NB4 (cell line): ENCODE measurements around the gene APOF.
"Not testable (repeated sequence)": the region's sequence is repeated elsewhere in the genome, so short reads cannot be mapped to it uniquely, and the experiment has no call there.

Experiments used
- DNase-seq: peaks from one replicate; pipeline ENCODE4 v3.0.0; 2010; ENCODE audit warnings: low read depth
- H3K4me3 ChIP-seq: one replicate; pipeline ENCODE4 v1.5.1; 2011; ENCODE audit warnings: mild to moderate bottlenecking, low read depth, low read length, moderate library complexity
- MYC ChIP-seq: IDR thresholded peaks from 2 replicates; pipeline ENCODE4 v1.6.1; 2011; ENCODE audit warnings: low read depth, low read length
- POLR2A ChIP-seq: IDR thresholded peaks from 2 replicates; pipeline ENCODE4 v1.6.1; 2011; ENCODE audit warnings: mild to moderate bottlenecking; ENCODE audit not compliant: insufficient read length; ENCODE audit errors: extremely low read depth
- TF ChIP-seq, protein P1 (sequence below): IDR thresholded peaks from 2 replicates; pipeline ENCODE4 v1.6.1; 2011; ENCODE audit warnings: low read depth, low read length
- TF ChIP-seq, protein P2 (sequence below): IDR thresholded peaks from one replicate; pipeline ENCODE4 v1.5.1; 2012; ENCODE audit warnings: low read depth, low read length

The APOF gene

DNA sequence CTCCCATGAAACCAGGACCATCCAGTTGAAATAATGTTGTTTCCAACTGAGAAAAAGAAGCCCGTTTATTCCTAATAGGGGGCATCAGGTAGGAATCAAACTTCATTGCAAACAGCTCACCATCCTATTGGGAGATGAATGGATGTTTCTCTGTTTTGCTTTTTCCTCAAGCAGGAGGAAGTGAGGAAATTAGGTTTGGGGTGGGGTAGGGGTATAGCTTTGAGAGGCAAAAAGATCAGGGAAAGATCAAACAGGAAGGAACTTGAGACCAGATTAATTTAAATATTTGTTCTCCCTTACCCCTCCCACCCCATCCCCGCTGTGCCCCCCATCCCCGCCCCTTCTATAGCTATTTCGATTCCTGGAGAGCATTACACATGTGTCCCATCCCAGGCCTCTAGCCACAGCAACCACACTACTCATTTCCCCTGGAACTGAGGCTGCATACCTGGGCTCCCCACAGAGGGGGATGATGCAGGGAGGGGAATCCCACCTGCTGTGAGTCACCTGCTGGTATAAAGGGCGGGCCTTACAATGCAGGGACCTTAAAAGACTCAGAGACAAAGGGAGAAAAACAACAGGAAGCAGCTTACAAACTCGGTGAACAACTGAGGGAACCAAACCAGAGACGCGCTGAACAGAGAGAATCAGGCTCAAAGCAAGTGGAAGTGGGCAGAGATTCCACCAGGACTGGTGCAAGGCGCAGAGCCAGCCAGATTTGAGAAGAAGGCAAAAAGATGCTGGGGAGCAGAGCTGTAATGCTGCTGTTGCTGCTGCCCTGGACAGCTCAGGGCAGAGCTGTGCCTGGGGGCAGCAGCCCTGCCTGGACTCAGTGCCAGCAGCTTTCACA is 24.1 kb downstream of the APOF start, which contains the start of gene IL23A:
Gene IL23A, plus strand, starts transcription at position 577 of the 850 bp plus-strand sequence. Its CDS starts 161 bp downstream, at position 738.
- H3K4me3 ChIP-seq: no peak within 1 kb of the TSS
- DNase-seq: no peak
- TF ChIP-seq MYC (no peak), POLR2A (no peak)
- TF ChIP-seq, protein P1, sequence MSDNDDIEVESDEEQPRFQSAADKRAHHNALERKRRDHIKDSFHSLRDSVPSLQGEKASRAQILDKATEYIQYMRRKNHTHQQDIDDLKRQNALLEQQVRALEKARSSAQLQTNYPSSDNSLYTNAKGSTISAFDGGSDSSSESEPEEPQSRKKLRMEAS: no peak
- TF ChIP-seq, protein P2, sequence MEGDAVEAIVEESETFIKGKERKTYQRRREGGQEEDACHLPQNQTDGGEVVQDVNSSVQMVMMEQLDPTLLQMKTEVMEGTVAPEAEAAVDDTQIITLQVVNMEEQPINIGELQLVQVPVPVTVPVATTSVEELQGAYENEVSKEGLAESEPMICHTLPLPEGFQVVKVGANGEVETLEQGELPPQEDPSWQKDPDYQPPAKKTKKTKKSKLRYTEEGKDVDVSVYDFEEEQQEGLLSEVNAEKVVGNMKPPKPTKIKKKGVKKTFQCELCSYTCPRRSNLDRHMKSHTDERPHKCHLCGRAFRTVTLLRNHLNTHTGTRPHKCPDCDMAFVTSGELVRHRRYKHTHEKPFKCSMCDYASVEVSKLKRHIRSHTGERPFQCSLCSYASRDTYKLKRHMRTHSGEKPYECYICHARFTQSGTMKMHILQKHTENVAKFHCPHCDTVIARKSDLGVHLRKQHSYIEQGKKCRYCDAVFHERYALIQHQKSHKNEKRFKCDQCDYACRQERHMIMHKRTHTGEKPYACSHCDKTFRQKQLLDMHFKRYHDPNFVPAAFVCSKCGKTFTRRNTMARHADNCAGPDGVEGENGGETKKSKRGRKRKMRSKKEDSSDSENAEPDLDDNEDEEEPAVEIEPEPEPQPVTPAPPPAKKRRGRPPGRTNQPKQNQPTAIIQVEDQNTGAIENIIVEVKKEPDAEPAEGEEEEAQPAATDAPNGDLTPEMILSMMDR: no peak

DNA sequence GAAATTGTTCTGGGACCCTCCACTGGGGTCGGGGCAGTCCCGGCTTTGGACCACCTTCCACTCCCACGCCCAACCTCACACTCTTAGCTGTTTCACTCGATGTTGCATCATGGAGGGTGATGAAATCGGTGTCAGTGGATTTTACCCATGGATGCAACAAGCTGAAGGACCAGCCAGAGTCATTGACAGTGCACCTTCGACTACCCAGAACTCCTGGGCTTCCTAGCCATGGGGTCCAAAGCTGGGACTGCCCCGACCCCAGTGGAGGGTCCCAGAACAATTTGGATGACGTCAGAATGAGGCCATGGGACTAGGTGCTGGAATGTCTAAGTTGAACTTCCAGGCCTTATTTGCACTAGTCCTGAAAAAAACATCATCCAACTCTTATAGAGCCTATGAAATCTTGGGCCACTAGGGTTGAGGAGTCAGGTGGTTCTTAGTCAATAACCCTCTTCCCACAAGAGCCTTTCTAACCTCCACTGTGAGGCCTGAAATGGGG is 24.9 kb downstream of the APOF start:
- DNase-seq: peak; percentile 62
- no peak overlapping the region for H3K4me3 ChIP-seq
- no peak for TF ChIP-seq MYC
- TF ChIP-seq, protein P1: no peak
- no peak for TF ChIP-seq POLR2A
- TF ChIP-seq, protein P2: no peak

DNA sequence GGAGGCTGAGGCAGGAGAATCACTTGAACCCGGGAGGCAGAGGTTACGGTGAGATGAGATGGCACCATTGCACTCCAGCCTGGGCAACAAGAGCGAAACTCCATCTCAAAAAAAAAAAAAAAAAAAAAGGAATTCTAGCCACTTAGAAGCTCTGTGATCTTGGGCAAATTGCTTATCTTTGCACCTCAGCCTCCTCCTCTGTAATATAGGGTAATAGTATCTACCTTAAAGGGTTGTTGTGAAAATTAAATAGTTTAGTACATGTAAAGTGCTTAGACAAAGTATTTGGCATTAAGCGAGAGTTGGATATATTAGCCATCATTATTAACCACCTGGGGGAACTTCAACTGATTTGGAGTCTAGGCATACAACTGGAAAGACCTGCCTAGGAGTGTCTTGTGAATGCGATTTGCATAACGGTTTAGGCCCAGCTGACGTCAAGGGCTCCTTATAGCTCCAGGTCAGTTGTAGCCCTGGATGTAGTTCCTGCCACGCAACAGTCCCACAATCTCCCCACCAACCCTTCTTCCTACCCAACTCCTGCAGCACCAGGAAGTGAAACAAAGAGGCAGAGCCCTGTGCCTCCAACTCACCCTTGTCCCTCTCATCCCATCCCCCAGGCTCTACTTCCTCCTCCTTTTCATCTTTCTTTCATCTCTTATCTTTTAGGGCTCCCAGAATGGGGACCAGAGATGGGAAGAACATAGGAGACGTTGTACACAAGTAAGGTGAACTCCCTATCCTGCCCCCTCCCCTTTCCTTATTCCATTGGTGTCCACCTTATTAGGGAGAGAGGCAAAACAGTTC is 26.1 kb downstream of the APOF start:
- DNase-seq: peak; percentile 70
- no peak overlapping the region for H3K4me3 ChIP-seq
- TF ChIP-seq, protein P1: no peak
- no peak for TF ChIP-seq MYC
- TF ChIP-seq POLR2A: no peak
- TF ChIP-seq, protein P2: no peak

DNA sequence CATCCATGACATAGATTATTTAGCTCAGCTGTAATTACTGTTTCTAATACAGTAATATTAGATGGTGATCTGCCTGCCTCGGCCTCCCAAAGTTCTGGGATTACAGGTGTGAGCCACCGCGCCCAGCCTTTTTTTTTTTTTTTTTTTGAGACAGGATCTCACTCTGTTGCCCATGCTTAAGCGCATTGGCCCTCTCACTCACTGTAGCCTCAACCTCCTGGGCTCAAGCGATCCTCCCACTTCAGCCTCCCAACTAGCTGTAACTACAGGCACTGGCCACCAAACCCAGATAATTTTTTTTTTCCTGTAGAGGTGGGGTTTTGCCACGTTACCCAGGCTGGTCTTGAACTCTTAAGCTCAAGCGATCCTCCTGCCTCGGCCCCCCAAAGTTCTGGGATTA is 27.1 kb downstream of the APOF start:
- not testable (repeated sequence) for DNase-seq, H3K4me3 ChIP-seq

DNA sequence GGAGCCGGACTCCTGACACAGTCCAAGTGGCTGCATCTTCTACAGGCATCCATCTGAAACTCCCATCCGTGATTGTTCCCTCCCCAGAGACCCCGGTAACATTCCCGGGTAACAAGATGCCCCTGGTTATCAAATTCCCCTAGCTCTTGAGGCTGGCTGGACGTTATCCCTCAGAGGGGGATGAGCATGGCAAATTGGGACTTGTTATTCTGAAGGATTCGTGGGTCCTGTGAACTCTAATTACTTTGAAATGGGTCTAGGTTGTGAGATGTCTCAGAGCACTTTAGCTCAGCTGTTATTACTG is 28.2 kb downstream of the APOF start:
- DNase-seq: no peak
- H3K4me3 ChIP-seq: peak overlapping the region; percentile 95
- TF ChIP-seq, protein P2: no peak
- TF ChIP-seq POLR2A: no peak
- no peak; the same call in 1 of the 2 replicates for TF ChIP-seq MYC
- TF ChIP-seq, protein P1: no peak
